GM21723 (cell line): ENCODE results near the gene ICE2.
A peak's percentile ranks its signal among the peaks of the same experiment; 100 is the strongest.

Experiments used
- ATAC-seq: cut with Tn5 transposase; IDR thresholded peaks from one replicate; pipeline ENCODE4 v1.9.1; 2021; ENCODE audit warnings: mild to moderate bottlenecking, moderate library complexity; ENCODE audit not compliant: unreplicated experiment

Gene ICE2

DNA sequence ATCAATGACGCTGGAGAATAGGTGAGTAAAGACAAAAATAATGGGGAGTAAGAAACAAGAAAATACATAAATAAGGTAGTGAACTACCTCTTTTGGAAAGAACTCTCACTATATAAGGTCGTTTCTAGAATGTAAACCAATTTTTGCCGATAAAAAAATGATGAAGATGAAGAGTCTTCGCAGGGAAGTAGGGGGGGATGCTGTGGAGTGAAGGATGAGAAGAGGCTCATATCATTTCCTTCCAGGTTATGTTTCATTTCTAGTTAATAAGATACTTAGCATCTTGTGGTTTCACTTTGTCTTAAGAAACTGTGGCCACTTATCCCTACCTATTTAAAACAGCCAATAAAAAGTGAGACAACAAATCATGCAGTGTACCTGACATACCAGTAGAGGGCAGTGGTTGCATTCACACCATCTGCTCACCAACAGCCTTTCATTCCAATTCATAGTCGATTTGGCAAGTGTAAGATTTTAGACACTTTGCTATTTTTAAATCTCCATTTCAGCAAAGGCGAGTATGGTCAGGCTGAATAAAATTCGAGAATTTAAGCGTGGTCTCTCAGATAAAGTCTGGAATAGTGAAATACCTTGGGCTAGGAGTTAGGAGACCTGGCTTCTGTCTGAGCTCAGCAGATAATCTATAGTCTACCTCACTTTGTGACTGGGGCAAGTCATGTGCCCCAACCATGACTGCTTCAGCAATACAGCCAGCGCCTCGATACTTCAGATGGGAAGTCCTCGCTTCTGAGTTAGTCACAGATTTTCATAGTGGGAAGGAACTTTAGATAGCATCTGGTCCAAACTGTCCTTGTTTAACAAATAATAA is 28.9 kb upstream of the ICE2 start:
- ATAC-seq = peak; percentile 85

DNA sequence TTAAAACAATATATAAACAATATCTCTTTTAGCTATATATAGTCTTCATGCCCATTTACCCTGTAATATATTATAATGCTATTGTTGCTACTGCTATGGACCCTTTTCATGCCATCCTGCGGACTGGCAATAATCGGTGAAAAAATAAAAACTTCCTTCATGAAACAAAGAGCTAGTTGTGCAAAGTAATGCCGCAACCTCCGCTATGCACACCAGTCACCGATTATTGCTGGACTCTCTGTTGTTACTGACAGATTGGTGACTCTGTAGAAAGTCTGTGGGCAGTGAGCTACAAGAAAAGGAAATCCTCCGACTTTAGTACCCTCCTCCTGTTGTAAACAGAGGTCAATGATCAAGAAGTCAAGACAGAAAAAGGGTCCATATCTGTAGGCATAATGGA is 17.9 kb upstream of the ICE2 start:
- no peak for ATAC-seq

DNA sequence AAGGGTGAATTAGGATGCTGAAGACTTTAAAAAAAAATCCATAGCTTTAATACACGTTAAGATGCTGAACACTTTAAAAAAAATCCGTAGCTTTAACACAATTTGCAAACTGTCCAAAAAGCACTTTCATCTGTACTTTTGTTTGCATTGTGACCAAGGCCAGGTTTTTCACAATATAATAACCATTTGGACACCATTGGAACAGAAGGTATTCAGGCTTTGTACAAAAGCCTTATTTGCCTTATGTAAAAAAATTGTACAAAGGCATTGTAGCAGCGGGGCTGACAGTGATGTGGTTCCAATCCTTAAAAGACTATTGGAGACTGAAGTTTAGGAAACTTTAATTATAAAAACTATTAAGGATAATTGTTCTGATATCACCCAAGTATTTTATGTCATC is 15.2 kb upstream of the ICE2 start:
- ATAC-seq = no peak

- no peak for ATAC-seq
Measured at GRCh38 chr15:60493166-60493565, 14.2 kb upstream of the ICE2 start.

DNA sequence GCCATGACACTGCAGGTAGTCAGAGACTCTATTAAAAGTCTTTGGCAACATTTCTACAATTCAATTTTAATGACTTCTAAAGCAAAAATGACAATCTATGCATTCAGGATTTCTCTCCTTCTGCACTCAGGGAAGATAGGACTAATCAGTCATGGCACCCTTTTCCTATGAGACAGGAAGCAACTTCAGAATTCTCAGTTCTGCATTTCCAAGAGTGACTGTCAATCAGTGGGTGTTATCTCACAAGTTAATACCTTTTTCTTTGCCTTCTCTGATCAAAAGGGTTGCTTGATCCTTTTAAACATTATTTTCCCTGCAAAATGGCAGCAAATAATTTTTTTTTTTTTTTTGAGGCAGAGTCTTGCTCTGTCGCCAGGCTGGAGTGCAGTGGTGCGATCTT is 7.8 kb upstream of the ICE2 start:
- no peak for ATAC-seq

- ATAC-seq = no peak
Measured at GRCh38 chr15:60485365-60486055, 6.6 kb upstream of the ICE2 start.

DNA sequence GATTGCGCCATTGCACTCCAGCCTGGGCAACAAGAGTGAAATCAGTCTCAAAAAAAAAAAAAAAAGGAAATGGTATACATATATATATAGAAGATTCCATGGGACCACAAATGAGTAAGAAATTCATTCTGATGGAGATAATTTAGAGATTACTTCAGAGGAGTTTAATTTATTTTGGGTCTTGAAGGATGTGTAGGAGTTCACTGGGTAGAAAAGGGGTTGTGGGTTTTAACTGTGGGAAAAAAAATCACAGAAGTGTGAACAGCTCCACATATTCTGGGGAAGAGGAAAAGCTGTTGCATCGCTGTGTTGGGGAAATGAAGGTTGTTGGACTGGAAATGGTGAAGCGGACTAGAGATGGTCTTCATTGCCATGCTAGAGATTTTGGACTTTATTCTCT is 4.1 kb upstream of the ICE2 start:
- no peak for ATAC-seq

- ATAC-seq = no peak
Measured at GRCh38 chr15:60480888-60481287, 1.9 kb upstream of the ICE2 start.

DNA sequence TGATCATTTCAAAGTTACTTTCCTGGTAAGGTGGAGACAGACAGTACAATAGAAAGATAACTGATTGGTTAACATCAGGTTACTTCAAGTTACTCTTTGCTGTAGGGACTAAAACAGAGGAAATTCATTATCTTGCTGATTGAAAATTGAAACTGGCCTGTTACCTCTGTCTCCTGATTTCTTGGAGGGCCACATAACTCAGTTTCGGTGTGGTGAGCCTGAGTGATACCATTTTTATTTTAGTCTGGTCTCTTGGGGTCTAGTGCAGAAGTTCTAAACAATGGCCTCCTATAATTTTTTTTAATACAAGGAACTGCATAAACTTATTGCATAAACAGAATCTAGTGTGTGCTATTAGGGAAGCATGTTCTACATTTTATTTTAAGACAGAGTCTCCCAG is 1.2 kb upstream of the ICE2 start:
- no peak for ATAC-seq

DNA sequence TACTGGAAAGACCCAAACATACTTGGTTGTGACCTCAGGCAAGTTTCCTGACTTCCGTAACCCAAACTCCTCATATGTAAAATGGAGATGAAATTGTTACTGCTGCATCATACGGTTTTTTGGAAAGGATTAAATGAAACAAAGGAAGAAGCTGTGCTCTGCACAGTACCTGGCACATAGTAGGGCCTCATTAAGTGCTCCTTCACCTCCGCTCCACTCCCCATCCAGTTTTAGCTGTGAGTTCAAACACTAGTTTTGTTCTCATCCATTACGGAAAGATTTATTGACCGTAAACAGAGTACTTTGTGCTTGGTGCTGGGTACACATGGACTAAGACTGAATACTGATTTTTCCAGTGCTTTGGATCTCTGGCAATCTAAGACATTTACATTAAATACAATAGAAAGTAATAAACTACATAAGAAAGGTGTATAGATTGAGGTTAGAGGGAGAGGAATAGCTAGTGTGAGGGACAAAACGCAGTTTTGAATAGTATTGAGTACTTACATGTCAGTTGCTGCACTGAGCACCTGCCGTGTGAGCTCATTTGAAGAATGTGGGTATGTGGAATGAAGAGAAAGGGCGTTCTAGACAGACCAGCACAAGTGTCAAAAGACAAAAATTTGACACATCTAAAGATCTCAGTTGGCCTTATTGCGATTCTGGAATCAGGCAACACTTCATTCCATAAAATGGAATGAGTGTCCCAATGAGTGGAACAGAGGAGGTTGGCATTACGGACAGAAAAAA is 594 bp upstream of the ICE2 start:
- ATAC-seq = peak; percentile 9

GRCh38 chr15:60477916-60478565 is 901 bp downstream of the ICE2 start:
- no peak for ATAC-seq

- no peak for ATAC-seq
Measured at GRCh38 chr15:60477164-60477563, 1.8 kb downstream of the ICE2 start.

DNA sequence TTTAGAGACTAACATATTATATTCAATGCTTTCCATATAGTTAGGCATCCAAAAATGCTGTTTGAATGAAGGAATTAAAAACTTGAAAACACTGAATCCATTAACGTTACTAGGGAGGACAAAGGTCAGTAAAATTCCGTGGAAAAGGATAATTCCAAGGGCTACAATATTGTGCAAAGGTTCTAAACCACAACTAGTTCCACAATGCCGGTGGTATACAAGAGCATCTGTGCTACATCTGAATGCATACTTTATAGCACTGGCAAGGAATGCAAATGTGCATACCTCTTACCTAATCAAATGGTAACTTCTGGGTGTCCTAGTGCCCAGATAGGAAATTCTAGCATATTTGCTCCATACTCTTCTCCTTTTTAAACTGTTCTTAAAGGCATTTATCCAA is 2.2 kb downstream of the ICE2 start:
- ATAC-seq = no peak

DNA sequence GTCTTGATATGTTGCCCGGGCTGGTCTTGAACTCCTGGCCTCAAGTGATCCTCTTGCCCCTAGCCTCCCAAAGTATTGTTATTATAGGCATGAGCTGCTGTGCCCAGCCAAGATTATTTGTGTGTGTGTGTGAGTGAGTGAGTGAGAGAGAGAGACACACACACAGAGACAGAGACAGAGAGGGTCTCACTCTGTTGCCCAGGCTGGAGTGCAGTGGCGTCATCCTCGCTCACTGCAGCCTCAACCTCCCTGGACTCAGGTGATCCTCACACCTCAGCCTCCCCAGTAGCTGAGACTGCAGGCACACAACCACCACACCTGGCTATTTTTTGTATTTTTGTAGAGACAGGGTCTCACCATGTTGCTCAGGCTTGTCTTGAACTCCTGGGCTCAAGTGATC is 5.8 kb downstream of the ICE2 start:
- ATAC-seq = no peak

GRCh38 chr15:60471314-60471713 is 7.6 kb downstream of the ICE2 start:
- no peak for ATAC-seq

DNA sequence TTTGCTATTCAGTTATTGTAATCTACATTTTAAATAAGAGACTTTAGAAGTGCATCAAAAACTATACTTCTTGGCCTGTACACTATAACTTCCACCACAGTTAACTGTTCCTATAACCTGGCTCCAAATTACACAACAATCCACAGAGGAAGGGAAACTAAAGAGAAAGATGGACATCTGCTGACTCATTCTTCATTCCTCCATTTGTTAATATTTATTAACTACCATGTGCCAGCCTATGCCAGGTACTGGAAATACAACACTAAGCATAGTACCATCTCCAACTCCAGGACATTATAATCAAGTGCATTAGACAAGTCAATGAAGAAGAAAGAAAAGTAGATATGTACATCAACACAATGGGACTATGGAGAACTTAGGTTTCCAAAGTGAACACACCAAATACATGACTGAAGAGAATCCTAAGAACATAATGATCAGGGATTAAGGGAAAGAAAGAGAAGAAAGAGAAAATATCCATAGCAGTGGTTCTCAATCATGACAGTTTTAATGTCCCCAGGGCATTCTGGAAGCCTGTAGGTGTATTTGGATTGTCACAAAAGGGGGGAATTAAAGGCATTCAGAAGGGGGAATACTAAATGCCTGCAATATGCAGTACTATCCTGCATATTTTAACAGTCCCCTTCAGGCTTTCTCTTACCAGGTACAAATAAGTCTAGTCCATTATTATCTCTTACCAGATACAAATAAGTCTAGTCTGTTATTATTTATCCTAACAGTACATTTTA is 8.9 kb downstream of the ICE2 start:
- ATAC-seq = no peak

GRCh38 chr15:60464836-60465630 is 13.9 kb downstream of the ICE2 start:
- no peak for ATAC-seq

DNA sequence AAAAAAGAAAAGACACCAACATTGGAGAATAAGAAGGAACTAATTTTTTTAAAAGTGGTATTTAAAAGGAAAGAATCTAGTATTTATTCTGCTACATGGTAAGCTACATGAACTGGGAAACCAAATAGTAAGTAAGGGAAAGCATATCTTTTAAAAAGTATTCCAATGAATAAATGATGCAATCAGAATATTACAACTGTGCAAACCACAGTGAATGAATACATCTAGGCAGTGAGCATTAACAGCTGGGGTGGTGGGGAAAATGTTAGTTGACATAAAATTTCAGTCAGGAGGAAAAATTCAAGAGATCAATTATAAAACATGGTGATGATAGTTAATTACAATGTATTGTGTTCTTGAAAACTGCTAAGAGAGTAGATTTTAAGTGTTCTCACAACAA is 16.9 kb downstream of the ICE2 start:
- no peak for ATAC-seq

- ATAC-seq = no peak
Measured at GRCh38 chr15:60460931-60461330, 18.0 kb downstream of the ICE2 start.

DNA sequence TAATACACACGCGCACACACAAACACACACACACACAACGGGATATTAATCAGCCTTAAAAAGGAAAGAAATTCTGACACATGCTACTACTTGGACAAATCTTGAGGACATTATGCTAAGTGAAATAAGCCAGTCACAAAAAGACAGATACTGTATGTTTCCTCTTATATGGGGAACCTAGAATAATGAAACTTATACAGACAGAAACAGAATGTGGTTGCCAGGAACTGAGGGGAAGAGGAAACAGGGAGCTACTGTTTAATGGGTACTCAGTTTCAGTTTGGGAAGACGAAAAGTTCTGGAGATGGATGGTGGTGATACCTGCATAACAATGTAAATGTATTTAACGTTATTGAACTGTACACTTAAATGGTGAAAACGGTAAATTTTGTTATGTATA is 20.2 kb downstream of the ICE2 start:
- ATAC-seq = no peak
